Prostate gland (tissue), 2 donors: ENCODE results near the gene SERPINB1.

Source experiments
- POLR2A ChIP-seq: fragments of 450-650 bp; IDR thresholded peaks from one replicate; pipeline ENCODE4 v1.6.1; 2016; ENCODE audit warnings: antibody characterized with exemption, mild to moderate bottlenecking
- TF ChIP-seq, protein P1 (sequence below), 4 experiments: fragments of 200-600 bp in 2 of 4; fragments of 450-650 bp in 2 of 4; sonication (generic) in 2 of 4; IDR thresholded peaks; 1 replicate in 3 of 4; 2 replicates in 1 of 4; pipeline ENCODE4 v1.5.1; 2016 to 2019; ENCODE audit warnings: antibody characterized with exemption in 4 of 4, mild to moderate bottlenecking in 2 of 4, moderate library complexity in 2 of 4

DNA sequence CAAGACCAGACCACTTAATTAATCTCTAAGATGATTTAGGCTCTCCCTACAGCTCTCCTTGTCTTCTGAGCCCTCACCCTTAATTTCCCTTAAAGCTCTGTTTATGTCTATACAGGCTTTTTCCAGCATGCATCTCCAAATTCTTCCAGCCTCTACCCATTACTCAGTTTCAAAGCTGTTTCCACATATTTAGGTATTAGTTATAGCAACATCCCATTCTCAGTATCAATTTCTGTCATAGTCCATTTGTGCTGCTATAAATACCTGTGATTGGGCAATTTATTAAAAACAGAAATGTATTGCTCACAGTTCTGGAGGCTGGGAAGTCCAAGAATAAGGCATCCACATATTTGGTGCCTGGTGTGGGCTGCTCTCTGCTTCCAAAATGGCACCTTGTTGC is 2.3 kb upstream of the SERPINB1 start:
- TF ChIP-seq, protein P1, sequence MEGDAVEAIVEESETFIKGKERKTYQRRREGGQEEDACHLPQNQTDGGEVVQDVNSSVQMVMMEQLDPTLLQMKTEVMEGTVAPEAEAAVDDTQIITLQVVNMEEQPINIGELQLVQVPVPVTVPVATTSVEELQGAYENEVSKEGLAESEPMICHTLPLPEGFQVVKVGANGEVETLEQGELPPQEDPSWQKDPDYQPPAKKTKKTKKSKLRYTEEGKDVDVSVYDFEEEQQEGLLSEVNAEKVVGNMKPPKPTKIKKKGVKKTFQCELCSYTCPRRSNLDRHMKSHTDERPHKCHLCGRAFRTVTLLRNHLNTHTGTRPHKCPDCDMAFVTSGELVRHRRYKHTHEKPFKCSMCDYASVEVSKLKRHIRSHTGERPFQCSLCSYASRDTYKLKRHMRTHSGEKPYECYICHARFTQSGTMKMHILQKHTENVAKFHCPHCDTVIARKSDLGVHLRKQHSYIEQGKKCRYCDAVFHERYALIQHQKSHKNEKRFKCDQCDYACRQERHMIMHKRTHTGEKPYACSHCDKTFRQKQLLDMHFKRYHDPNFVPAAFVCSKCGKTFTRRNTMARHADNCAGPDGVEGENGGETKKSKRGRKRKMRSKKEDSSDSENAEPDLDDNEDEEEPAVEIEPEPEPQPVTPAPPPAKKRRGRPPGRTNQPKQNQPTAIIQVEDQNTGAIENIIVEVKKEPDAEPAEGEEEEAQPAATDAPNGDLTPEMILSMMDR (IDR thresholded peaks at IDR 0.05) = no peak
- TF ChIP-seq POLR2A = no peak
